GM12878 (cell line): ENCODE results near the gene AEBP2. TPM values are rescaled to one million over a fixed set of nuclear protein-coding genes. Genes with fewer than 3 reads are reported as not detected.

Experiments used
- ATAC-seq: fragments of 200-7000 bp; cut with Tn5 transposase; 3 replicates; pipeline ENCODE4 v1.9.1; 2020; ENCODE audit warnings: mild to moderate bottlenecking, moderate library complexity
- BruUV-seq: library from RNA; stranded (reverse); fragments of 400-500 nt; replicated peaks from 2 replicates; lab custom pipeline; 2021; lab: Mats Ljungman, UMichigan
- CTCF ChIA-PET: fragments of 300-600 bp; sonication (Branson Sonifier 250); formaldehyde crosslinking; extraction: SDS; loops from one replicate; lab custom pipeline; 2021; ENCODE audit warnings: inconsistent platforms; lab: Yijun Ruan, JAX
- POLR2A ChIA-PET: fragments of 350-600 bp; formaldehyde crosslinking; extraction: SDS; loops from one replicate; lab custom pipeline; 2021; ENCODE audit warnings: inconsistent platforms; lab: Charles Lee
- RAD21 ChIA-PET: fragments of 300-600 bp; sonication (Branson Sonifier 250); formaldehyde crosslinking; loops from one replicate; lab custom pipeline; 2023; ENCODE audit warnings: antibody characterized with exemption; ENCODE audit not compliant: unreplicated experiment; lab: Charles Lee
- SMC1A ChIA-PET: fragments of 300-600 bp; sonication (Branson Sonifier 250); formaldehyde crosslinking; loops from one replicate; lab custom pipeline; 2023; ENCODE audit not compliant: unreplicated experiment, uncharacterized antibody; lab: Charles Lee
- DNase-seq: peaks from one replicate; pipeline ENCODE4 v3.0.0-alpha.2; 2011; ENCODE audit warnings: low read depth, low spot score
- FAIRE-seq: peaks from 3 replicates; lab custom pipeline; 2011; peaks lifted over from hg19 to GRCh38; lab: Jason Lieb, UNC
- H2AFZ ChIP-seq: 2 replicates; pipeline ENCODE4 v1.6.0; 2011; ENCODE audit warnings: low read depth, low read length, control low read depth; ENCODE audit not compliant: control insufficient read depth
- H3K27ac ChIP-seq: 2 replicates; pipeline ENCODE4 v1.5.1; 2011; ENCODE audit warnings: control low read depth; ENCODE audit not compliant: control insufficient read depth, insufficient read depth
- H3K27me3 ChIP-seq, 2 experiments: replicated peaks in 1 of 2; 2 replicates each; pipeline versions ENCODE4 v1.6.0 to v1.6.1; 2011; ENCODE audit warnings: low read length in 1 of 2; ENCODE audit not compliant: control insufficient read depth in 2 of 2, insufficient read depth in 2 of 2
- H3K36me3 ChIP-seq, 2 experiments: 2 replicates each; pipeline ENCODE4 v1.5.1; 2011; ENCODE audit warnings: low read length in 1 of 2; ENCODE audit not compliant: control insufficient read depth in 2 of 2, insufficient read depth in 2 of 2
- H3K4me1 ChIP-seq: 2 replicates; pipeline ENCODE4 v1.6.1; 2011; ENCODE audit warnings: mild to moderate bottlenecking, low read length, moderate library complexity, mixed read lengths; ENCODE audit not compliant: control insufficient read depth, insufficient read depth
- H3K4me2 ChIP-seq: 2 replicates; pipeline ENCODE4 v1.6.0; 2011; ENCODE audit warnings: control low read depth; ENCODE audit not compliant: control insufficient read depth, insufficient read depth
- H3K4me3 ChIP-seq: fragments of 200-600 bp; sonication (generic); 2 replicates; pipeline ENCODE4 v1.5.1; 2016
- H3K79me2 ChIP-seq: 2 replicates; pipeline ENCODE4 v1.6.0; 2011; ENCODE audit warnings: low read length; ENCODE audit not compliant: control insufficient read depth, insufficient read depth
- H3K9ac ChIP-seq: 2 replicates; pipeline ENCODE4 v1.8.0; 2011; ENCODE audit warnings: low read length, control low read depth, mixed read lengths; ENCODE audit not compliant: control insufficient read depth, insufficient read depth
- H3K9me3 ChIP-seq: replicated peaks from 3 replicates; pipeline ENCODE4 v1.5.1; 2011; ENCODE audit warnings: mild to moderate bottlenecking, low read length; ENCODE audit not compliant: control insufficient read depth, insufficient read depth
- H4K20me1 ChIP-seq: 2 replicates; pipeline ENCODE4 v1.6.0; 2011; ENCODE audit not compliant: control insufficient read depth, insufficient read depth
- ASH2L ChIP-seq: fragments of 300-600, 200-600 bp; sonication (generic); IDR thresholded peaks from 2 replicates; pipeline ENCODE4 v1.6.1; 2017; ENCODE audit warnings: low read depth, mild to moderate bottlenecking, borderline replicate concordance
- ATF2 ChIP-seq: IDR thresholded peaks from 2 replicates; pipeline ENCODE4 v1.6.1; 2012; ENCODE audit warnings: low read length, inconsistent platforms
- ATF7 ChIP-seq: fragments of 450-650 bp; IDR thresholded peaks from 2 replicates; pipeline ENCODE4 v1.6.1; 2016; ENCODE audit warnings: low read depth, mild to moderate bottlenecking
- CBX5 ChIP-seq: sonication (generic); IDR thresholded peaks from 2 replicates; pipeline ENCODE4 v1.6.1; 2016; ENCODE audit warnings: low read depth, moderate library complexity, mild to moderate bottlenecking, inconsistent platforms
- CREM ChIP-seq: IDR thresholded peaks from 2 replicates; pipeline ENCODE4 v1.6.1; 2014; ENCODE audit warnings: antibody characterized with exemption, low read depth
- CUX1 ChIP-seq: IDR thresholded peaks from 2 replicates; pipeline ENCODE4 v1.6.1; 2012; ENCODE audit warnings: improper control_type of control experiment, low read depth, low read length; ENCODE audit not compliant: insufficient replicate concordance
- ETV6 ChIP-seq, 2 experiments: fragments of 450-650 bp in 1 of 2; IDR thresholded peaks in 1 of 2; conservative IDR thresholded peaks in 1 of 2; 2 replicates each; pipeline ENCODE4 v1.6.1; 2014; ENCODE audit warnings: antibody characterized with exemption in 1 of 2, borderline replicate concordance in 1 of 2, low read depth in 1 of 2, mild to moderate bottlenecking in 1 of 2, moderate library complexity in 1 of 2
- FOXM1 ChIP-seq: IDR thresholded peaks from 2 replicates; pipeline ENCODE4 v1.6.1; 2012; ENCODE audit warnings: low read depth, mild to moderate bottlenecking, inconsistent platforms, low read length, moderate library complexity
- JUND ChIP-seq: IDR thresholded peaks from 2 replicates; pipeline ENCODE4 v1.6.1; 2012; ENCODE audit warnings: low read depth, mild to moderate bottlenecking, low read length, improper control_type of control experiment, moderate library complexity
- MTA3 ChIP-seq: IDR thresholded peaks from 2 replicates; pipeline ENCODE4 v1.6.1; 2012; ENCODE audit warnings: low read length, inconsistent platforms, borderline replicate concordance
- NFIC ChIP-seq: IDR thresholded peaks from 2 replicates; pipeline ENCODE4 v1.6.1; 2012; ENCODE audit warnings: low read depth, mild to moderate bottlenecking, inconsistent platforms, low read length, moderate library complexity
- PKNOX1 ChIP-seq: fragments of 450-650 bp; IDR thresholded peaks from 2 replicates; pipeline ENCODE4 v1.6.1; 2016; ENCODE audit warnings: mild to moderate bottlenecking
- RUNX3 ChIP-seq: IDR thresholded peaks from 2 replicates; pipeline ENCODE4 v1.6.1; 2012; ENCODE audit warnings: low read length, inconsistent platforms
- WGBS: methylation state at CpG from one replicate; pipeline ENCODE4 v1.1.6; 2016; ENCODE audit warnings: low lambda C conversion rate; ENCODE audit not compliant: insufficient replicate concordance, insufficient coverage; ENCODE audit errors: missing lambda C conversion rate; 5-methylcytosine and 5-hydroxymethylcytosine counted together
- in situ Hi-C: fragments of 300-500 bp; cut with MboI; formaldehyde crosslinking; loops from 9 replicates; pipeline ENCODE4 v1.14.3; 2018; ENCODE audit warnings: mixed read lengths
- intact Hi-C: fragments of 100-400 bp; cut with micrococcal nuclease; formaldehyde crosslinking; loops from one replicate; pipeline ENCODE4 v1.14.2; 2022; ENCODE audit not compliant: unreplicated experiment
- polyA plus RNA-seq, 11 experiments: library from polyadenylated mRNA; depleted of rRNA in 4 of 11; unstranded in 6 of 11; stranded (reverse) in 5 of 11; fragments of >200 nt; fragmentation: Nextera tagmentation in 4 of 11; fragmentation: Illumina TruSeq in 1 of 11; extraction: Ambion mirVana in 4 of 11; extraction: Trizol in 1 of 11; gene quantifications; 1 replicate in 1 of 11; 2 replicates in 10 of 11; pipeline versions ENCODE4 v1.2.1 to v1.2.3, GENCODE V29; 2011 to 2016; ENCODE audit warnings: inconsistent platforms in 2 of 11, missing spikeins in 2 of 11, low read depth in 1 of 11
- total RNA-seq, 4 experiments: library from RNA; depleted of rRNA in 3 of 4; stranded (reverse); fragments of >200 nt in 3 of 4; fragmentation: Illumina TruSeq in 1 of 4; extraction: Trizol in 1 of 4; gene quantifications; 2 replicates each; pipeline versions ENCODE4 v1.2.1 to v1.2.3, GENCODE V29; 2013 to 2021

Gene AEBP2
- total and polyA plus RNA-seq, 10 of the 15 experiments (the other 5 are each of a cell fraction or from before 2014, with no cell fraction given), result 17.6 to 126 (median 44.8) TPM

- Histone ChIP-seq H3K79me2 (no peaks in the 10 kb centered on the region), H3K9me3 (no peaks in the 10 kb centered on the region; the same call in 2 of the 3 replicates), H3K4me2 (no peak overlapping the region; the same call in 1 of the 2 replicates), H4K20me1 (no peaks in the 10 kb centered on the region), H3K4me3 (no peak overlapping the region), H3K4me1 (peaks cover 17% of the 10 kb centered on the region), H3K9ac (no peak overlapping the region), H3K27ac (peak overlapping the region; percentile 64), H3K27me3 (no peaks in the 10 kb centered on the region), H3K36me3 (no peaks in the 10 kb centered on the region), H2AFZ (peak overlapping the region; percentile 86)
- FAIRE-seq (peak; percentile 52), ATAC-seq (peak; percentile 74), DNase-seq (peak; percentile 30)
- 16% methylated on average over 5 of the region's 5 CpGs for WGBS
- BruUV-seq, result no TSS peak
- SMC1A ChIA-PET, result interaction anchor here (0.7 to 3.5 kb wide), 5 partner anchors 10 to 148 kb away, joined by 3 to 12 read pairs (median 4); no protein-coding TSS in a partner anchor
- POLR2A ChIA-PET, result interaction anchor here (0.6 to 0.8 kb wide), 2 partner anchors 9 to 191 kb away, joined by 3 to 8 read pairs; no protein-coding TSS in a partner anchor
- in situ Hi-C loops, result no loop called here
- RAD21 ChIA-PET, result interaction anchor here (1.0 kb wide), 1 partner anchor 49 kb away, joined by 4 read pairs; no protein-coding TSS in a partner anchor
- intact Hi-C loops, result no loop called here
- CTCF ChIA-PET, result interaction anchor here (1.7 kb wide), 1 partner anchor 26 kb away, joined by 4 read pairs; no protein-coding TSS in a partner anchor
- TF ChIP-seq ASH2L (no peak), CBX5 (peak; percentile 59; the same call in 1 of the 2 replicates), PKNOX1 (peak; percentile 26; the same call in 1 of the 2 replicates), CUX1 (no peak), ETV6 (conservative IDR thresholded peaks at IDR 0.05 in 1 of 2, IDR thresholded peaks at IDR 0.05 in 1 of 2; ENCODE audit: borderline replicate concordance in 1 of 2, low read depth in 1 of 2) (0 out of 4 replicates have a peak, but pooled peaks of 1 of the 2 experiments have one; percentile 26), JUND (no peak), CREM (0 out of 2 replicates have a peak, but pooled peaks have one; percentile 34), RUNX3 (peak; percentile 3; the same call in 1 of the 2 replicates), ATF7 (peak; percentile 51), NFIC (peak; percentile 74; the same call in 1 of the 2 replicates), MTA3 (0 out of 2 replicates have a peak, but pooled peaks have one; percentile 42), ATF2 (peak; percentile 78), FOXM1 (peak; percentile 73; the same call in 1 of the 2 replicates)
Measured at GRCh38 chr12:19431407-19432308, 7.6 kb upstream of the AEBP2 start.
